NCI-H2171 (cell line): ENCODE data around the gene OAF.
"Not testable (repeated sequence)": the region's sequence is repeated elsewhere in the genome, so short reads cannot be mapped to it uniquely, and the experiment has no call there.

ENCODE experiments used
- DNase-seq: peaks from one replicate; lab custom pipeline; 2025; lab: John Stamatoyannopoulos, UW

Gene OAF

DNA sequence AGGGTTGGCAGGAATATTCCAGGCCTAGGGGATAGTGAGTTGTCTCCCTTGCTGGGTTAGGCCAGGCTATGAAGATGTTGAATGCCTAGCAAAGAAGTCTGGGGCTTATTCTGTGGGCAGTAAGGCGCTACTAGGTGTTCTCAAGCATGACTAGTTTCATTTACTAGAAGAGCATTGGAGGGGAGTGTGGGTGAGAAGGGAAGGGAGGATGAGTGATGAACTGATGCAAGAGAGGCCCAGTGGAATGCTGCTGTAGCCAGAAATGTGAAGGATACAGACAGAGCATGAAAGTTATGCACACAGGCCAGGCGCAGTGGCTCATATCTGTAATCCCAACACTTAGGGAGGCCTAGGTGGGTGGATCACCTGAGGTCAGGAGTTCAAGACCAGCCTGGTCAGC is 62.6 kb downstream of the OAF start:
- no peak for DNase-seq

DNA sequence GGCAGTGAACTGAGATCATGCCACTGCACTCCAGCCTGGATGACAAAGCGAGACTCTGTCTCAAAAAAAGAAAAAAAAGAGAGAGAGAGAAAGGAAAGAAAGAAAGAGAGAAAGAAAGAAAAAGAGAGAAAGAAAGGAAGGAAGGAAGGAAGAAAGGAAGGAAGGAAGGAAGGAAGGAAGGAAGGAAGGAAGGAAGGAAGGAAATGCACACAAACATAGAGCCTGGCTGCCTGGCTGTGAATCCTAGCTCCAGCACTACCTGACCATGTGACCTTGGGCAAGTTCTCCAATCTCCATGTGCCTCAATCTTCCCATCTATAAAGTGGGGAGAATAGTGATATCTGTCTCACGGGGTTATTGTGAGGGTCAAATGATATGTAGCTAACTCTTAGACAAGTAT is 63.1 kb downstream of the OAF start:
- DNase-seq: not testable (repeated sequence)

DNA sequence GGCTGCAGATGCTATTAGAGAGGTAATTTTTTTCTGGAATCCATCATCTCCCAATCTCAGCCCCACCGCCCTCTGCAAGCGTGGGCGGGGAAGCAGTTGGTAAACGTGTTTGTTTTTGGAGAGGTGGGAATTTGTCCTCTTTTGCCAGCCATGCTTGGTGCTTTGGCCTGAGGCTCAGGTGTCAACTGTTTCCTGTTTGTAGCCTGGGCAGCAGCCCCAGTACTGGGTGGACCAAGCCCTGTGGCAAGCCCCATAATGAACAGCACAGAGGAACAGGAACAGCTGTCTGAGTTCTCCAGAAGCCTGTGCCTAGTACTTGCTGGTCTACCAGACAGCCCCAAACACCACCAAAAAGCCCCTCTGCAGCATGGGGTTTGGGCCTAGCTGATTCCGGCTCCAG is 68.7 kb downstream of the OAF start:
- DNase-seq: no peak
